MM.1S (cell line): Measurements from ENCODE around the gene SBSN.

Experiments
- EZH2 ChIP-seq: fragments of 300-600 bp; sonication (generic); optimal IDR thresholded peaks from 2 replicates; pipeline ENCODE3; 2017; ENCODE audit warnings: low read depth, mild to moderate bottlenecking, antibody characterized with exemption, low read length, mixed read lengths
- TF ChIP-seq, protein P1 (sequence below): fragments of 300-600 bp; sonication (generic); IDR thresholded peaks from 2 replicates; pipeline ENCODE4 v1.5.1; 2016; ENCODE audit warnings: antibody characterized with exemption, low read length, mixed read lengths

DNA sequence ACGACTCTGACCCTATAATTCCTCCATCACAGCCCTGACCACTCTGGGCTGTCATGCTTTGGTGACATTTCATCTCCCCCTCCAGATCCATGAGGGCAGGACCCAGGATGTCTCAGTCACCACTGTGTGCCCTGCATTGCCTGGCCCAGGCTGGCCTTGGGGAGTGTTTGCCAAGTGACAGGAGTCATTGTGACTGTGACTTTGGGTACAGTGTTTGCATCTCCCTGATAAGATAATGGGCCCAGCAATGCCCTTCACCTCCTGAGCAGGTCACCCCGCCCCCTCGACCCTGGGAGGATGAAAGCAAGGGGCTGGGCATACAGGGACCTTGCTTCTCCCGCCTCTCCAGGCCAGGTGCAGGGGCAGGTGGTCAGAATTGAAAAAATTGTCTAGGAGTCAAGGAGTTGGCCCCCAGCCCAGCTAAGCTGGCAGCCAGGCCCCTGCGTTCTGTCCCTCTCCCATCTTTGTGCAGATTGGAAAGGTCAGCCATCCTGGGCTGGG lies 41.2 kb upstream of the SBSN start:
- TF ChIP-seq, protein P1, sequence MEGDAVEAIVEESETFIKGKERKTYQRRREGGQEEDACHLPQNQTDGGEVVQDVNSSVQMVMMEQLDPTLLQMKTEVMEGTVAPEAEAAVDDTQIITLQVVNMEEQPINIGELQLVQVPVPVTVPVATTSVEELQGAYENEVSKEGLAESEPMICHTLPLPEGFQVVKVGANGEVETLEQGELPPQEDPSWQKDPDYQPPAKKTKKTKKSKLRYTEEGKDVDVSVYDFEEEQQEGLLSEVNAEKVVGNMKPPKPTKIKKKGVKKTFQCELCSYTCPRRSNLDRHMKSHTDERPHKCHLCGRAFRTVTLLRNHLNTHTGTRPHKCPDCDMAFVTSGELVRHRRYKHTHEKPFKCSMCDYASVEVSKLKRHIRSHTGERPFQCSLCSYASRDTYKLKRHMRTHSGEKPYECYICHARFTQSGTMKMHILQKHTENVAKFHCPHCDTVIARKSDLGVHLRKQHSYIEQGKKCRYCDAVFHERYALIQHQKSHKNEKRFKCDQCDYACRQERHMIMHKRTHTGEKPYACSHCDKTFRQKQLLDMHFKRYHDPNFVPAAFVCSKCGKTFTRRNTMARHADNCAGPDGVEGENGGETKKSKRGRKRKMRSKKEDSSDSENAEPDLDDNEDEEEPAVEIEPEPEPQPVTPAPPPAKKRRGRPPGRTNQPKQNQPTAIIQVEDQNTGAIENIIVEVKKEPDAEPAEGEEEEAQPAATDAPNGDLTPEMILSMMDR = no peak
- TF ChIP-seq EZH2 = no peak
